AG04450 (cell line): ENCODE measurements around the gene SIRPD. TPM values are rescaled to one million over a fixed set of nuclear protein-coding genes. Genes with fewer than 3 reads are reported as not detected.

Experiments used
- CTCF ChIA-PET: fragments of 300-600, 350-600 bp; formaldehyde crosslinking; extraction: SDS; loops from one replicate; lab custom pipeline; 2022; ENCODE audit warnings: antibody characterized with exemption, inconsistent platforms; lab: Charles Lee
- POLR2A ChIA-PET: fragments of 350-600 bp; formaldehyde crosslinking; extraction: SDS; loops from one replicate; lab custom pipeline; 2021; ENCODE audit warnings: antibody characterized with exemption, inconsistent platforms; lab: Yijun Ruan, JAX
- DNase-seq: peaks from one replicate; pipeline ENCODE4 v3.0.0-alpha.2; 2011; ENCODE audit warnings: low read depth, low spot score
- H3K27ac ChIP-seq: one replicate; pipeline ENCODE4 v1.5.1; 2012; ENCODE audit warnings: low read depth, low read length, control low read depth
- H3K27me3 ChIP-seq: one replicate; pipeline ENCODE4 v1.6.0; 2012; ENCODE audit warnings: low read length; ENCODE audit not compliant: control insufficient read depth, insufficient read depth
- H3K4me3 ChIP-seq: 2 replicates; pipeline ENCODE4 v1.5.1; 2011; ENCODE audit warnings: mild to moderate bottlenecking, low read depth, low read length, control low read depth
- H3K9me3 ChIP-seq: 2 replicates; pipeline ENCODE4 v1.5.1; 2012; ENCODE audit warnings: low read length; ENCODE audit not compliant: control insufficient read depth, insufficient read depth
- polyA plus RNA-seq: library from polyadenylated mRNA; depleted of rRNA; stranded (reverse); fragments of >200 nt; gene quantifications from 2 replicates; pipeline ENCODE4 v1.2.3, GENCODE V29; 2011
- TF ChIP-seq, protein P1 (sequence below): IDR thresholded peaks from 2 replicates; pipeline ENCODE4 v1.5.1; 2011; ENCODE audit warnings: low read depth, low read length, control low read depth, inconsistent platforms

Gene SIRPD
- polyA plus RNA-seq, 1 experiment, result not detected

GRCh38 chr20:1533059-1533458 is 24.4 kb downstream of the SIRPD start:
- POLR2A ChIA-PET, result no interaction called here
- DNase-seq, result no peak
- no peaks in the 10 kb centered on the region for H3K9me3 ChIP-seq
- no peaks in the 10 kb centered on the region for H3K27me3 ChIP-seq
- CTCF ChIA-PET, result interaction anchor here (1.6 kb wide), 1 partner anchor 30 kb away, joined by 6 read pairs; no protein-coding TSS in a partner anchor
- TF ChIP-seq, protein P1, sequence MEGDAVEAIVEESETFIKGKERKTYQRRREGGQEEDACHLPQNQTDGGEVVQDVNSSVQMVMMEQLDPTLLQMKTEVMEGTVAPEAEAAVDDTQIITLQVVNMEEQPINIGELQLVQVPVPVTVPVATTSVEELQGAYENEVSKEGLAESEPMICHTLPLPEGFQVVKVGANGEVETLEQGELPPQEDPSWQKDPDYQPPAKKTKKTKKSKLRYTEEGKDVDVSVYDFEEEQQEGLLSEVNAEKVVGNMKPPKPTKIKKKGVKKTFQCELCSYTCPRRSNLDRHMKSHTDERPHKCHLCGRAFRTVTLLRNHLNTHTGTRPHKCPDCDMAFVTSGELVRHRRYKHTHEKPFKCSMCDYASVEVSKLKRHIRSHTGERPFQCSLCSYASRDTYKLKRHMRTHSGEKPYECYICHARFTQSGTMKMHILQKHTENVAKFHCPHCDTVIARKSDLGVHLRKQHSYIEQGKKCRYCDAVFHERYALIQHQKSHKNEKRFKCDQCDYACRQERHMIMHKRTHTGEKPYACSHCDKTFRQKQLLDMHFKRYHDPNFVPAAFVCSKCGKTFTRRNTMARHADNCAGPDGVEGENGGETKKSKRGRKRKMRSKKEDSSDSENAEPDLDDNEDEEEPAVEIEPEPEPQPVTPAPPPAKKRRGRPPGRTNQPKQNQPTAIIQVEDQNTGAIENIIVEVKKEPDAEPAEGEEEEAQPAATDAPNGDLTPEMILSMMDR, result no peak
- H3K27ac ChIP-seq, result no peak overlapping the region
- no peak overlapping the region for H3K4me3 ChIP-seq

DNA sequence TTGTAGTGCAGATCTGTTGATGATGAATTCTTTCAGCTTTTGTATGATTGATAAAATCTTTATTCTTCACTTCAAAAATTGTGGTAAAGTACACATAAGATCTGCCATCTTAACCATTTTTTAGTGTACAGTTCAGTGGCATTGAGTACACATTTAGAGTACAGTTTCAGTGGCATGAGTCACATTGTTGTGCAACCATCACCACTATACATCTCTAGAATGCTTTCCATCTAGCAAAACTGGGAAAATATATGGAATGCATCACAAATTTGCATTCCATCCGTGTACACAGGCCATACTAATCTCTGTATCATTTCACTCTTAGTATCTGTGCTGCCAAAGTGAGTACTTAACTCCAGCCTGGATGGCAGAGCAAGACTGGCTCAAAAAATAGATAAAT is 28.7 kb downstream of the SIRPD start:
- Histone ChIP-seq H3K27ac (no peak overlapping the region), H3K4me3 (no peak overlapping the region), H3K9me3 (no peaks in the 10 kb centered on the region), H3K27me3 (no peaks in the 10 kb centered on the region)
- no peak for DNase-seq
- TF ChIP-seq, protein P1, result no peak
- CTCF ChIA-PET, result interaction anchor here (4.4 kb wide), 1 partner anchor 26 kb away, joined by 20 read pairs; no protein-coding TSS in a partner anchor
- POLR2A ChIA-PET, result no interaction called here

DNA sequence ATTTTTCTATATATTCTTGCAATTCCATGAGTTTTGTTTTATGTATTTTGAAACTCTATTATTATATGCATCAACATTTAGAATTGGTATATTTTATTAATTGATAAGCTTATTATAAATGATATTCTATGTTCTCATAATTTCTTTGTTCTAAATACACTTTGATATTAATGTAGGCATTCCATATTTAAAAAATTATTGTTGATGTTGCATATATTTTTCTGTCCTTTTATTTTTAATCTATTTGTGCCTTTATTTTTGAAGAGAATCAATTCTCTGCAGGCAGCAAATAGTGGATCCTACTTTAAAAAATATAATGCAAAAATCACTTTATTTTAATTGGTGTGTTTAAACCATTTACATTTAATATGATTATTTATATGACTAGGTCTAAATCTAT is 29.6 kb downstream of the SIRPD start:
- ChIA-PET CTCF (interaction anchor here (4.4 kb wide), 1 partner anchor 25 kb away, joined by 20 read pairs; no protein-coding TSS in a partner anchor), POLR2A (no interaction called here)
- TF ChIP-seq, protein P1, result no peak
- Histone ChIP-seq H3K9me3 (no peaks in the 10 kb centered on the region), H3K27me3 (no peaks in the 10 kb centered on the region), H3K27ac (no peak overlapping the region), H3K4me3 (no peak overlapping the region)
- no peak for DNase-seq

DNA sequence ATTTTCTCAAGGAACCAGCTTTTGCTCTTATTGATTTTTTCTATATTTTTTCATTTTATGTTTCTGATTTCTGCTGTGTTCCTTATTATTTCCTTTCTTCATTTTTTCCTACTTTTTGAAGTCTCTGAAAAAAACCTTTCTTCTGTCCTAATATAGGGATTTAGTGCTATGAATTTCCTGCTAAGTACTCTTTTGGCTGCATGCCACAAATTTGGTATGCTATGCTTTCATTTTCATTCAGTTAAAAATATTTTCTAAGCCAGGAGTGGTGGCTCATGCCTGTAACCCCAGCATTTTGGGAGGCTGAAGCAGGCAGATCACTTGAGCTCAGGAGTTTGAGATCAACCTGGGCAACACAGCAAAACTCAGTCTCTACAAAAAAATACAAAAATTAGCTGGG is 30.6 kb downstream of the SIRPD start:
- TF ChIP-seq, protein P1, result no peak
- Histone ChIP-seq H3K9me3 (no peaks in the 10 kb centered on the region), H3K4me3 (no peak overlapping the region), H3K27me3 (peaks cover 3% of the 10 kb centered on the region), H3K27ac (no peak overlapping the region)
- CTCF ChIA-PET, result interaction anchor here (4.4 kb wide), 1 partner anchor 24 kb away, joined by 20 read pairs; no protein-coding TSS in a partner anchor
- POLR2A ChIA-PET, result no interaction called here
- no peak for DNase-seq

DNA sequence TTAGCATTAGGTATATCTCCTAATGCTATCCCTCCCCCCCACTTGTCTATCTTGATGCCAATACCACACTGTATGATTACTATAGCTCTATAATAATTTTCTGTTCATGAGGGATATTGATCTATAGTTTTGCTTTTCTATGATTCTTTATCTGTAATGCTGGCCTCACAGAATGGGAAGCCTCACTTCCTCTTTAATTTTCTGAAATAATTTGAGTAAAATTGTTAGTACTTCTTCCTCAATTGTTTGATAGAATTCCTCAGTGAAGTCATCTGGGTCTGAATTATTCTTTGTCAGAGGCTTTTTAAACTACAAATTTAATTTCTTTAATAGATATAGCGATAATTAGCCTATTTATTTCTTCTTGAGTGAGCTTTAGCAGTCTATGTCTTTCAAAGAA is 31.2 kb downstream of the SIRPD start:
- Histone ChIP-seq H3K27me3 (peaks cover 3% of the 10 kb centered on the region), H3K9me3 (no peaks in the 10 kb centered on the region), H3K27ac (no peak overlapping the region), H3K4me3 (no peak overlapping the region)
- no peak for DNase-seq
- ChIA-PET POLR2A (no interaction called here), CTCF (interaction anchor here (1.1 to 4.4 kb wide), 2 partner anchors 23 to 251 kb away, joined by 4 to 20 read pairs; no protein-coding TSS in a partner anchor)
- TF ChIP-seq, protein P1, result no peak
